Parathyroid adenoma (tissue), 2 donors: Measurements from ENCODE around the gene SDR39U1.
"Not testable (repeated sequence)": the region's sequence is repeated elsewhere in the genome, so short reads cannot be mapped to it uniquely, and the experiment has no call there.

ENCODE experiments used
- H2AFZ ChIP-seq: fragments of 300-600 bp; sonication (generic); one replicate; pipeline ENCODE4 v1.7.0; 2017; ENCODE audit warnings: antibody characterized with exemption, mild to moderate bottlenecking
- H3K27ac ChIP-seq: fragments of 300-600 bp; sonication (generic); one replicate; pipeline ENCODE4 v1.7.0; 2017
- H3K27me3 ChIP-seq: fragments of 300-600 bp; sonication (generic); one replicate; pipeline ENCODE4 v1.7.0; 2017; ENCODE audit warnings: low read length; ENCODE audit not compliant: control insufficient read depth, insufficient read depth
- H3K36me3 ChIP-seq: fragments of 300-600 bp; sonication (generic); one replicate; pipeline ENCODE4 v1.7.0; 2017; ENCODE audit warnings: low read length; ENCODE audit not compliant: control insufficient read depth, insufficient read depth
- H3K4me1 ChIP-seq: fragments of 300-600 bp; sonication (generic); one replicate; pipeline ENCODE4 v1.7.0; 2017; ENCODE audit warnings: control low read depth
- H3K4me2 ChIP-seq: fragments of 300-600 bp; sonication (generic); one replicate; pipeline ENCODE4 v1.7.0; 2017; ENCODE audit warnings: low read length
- H3K4me3 ChIP-seq: fragments of 300-600 bp; sonication (generic); one replicate; pipeline ENCODE4 v1.7.0; 2017; ENCODE audit warnings: low read depth, low read length
- H3K79me2 ChIP-seq: fragments of 300-600 bp; sonication (generic); one replicate; pipeline ENCODE4 v1.7.0; 2017; ENCODE audit warnings: control low read depth
- H3K9ac ChIP-seq: fragments of 300-600 bp; sonication (generic); one replicate; pipeline ENCODE4 v1.7.0; 2017; ENCODE audit warnings: mild to moderate bottlenecking
- H3K9me3 ChIP-seq: fragments of 300-600 bp; sonication (generic); one replicate; pipeline ENCODE4 v1.7.0; 2017; ENCODE audit warnings: low read length; ENCODE audit not compliant: control insufficient read depth
- CTCF ChIP-seq: fragments of 300-600 bp; sonication (generic); IDR thresholded peaks from one replicate; pipeline ENCODE4 v1.7.0; 2017; ENCODE audit warnings: antibody characterized with exemption, mild to moderate bottlenecking
- donor health status: primary hyperparathyroidism.

The SDR39U1 gene

GRCh38 chr14:24475261-24475660 lies 32.7 kb upstream of the SDR39U1 start:
- no peak overlapping the region for H3K27ac ChIP-seq
- H3K36me3 ChIP-seq = no peaks in the 10 kb centered on the region
- no peaks in the 10 kb centered on the region for H3K4me1 ChIP-seq
- H3K9ac ChIP-seq = no peak overlapping the region
- no peak for TF ChIP-seq CTCF
- H3K79me2 ChIP-seq = no peaks in the 10 kb centered on the region
- H3K27me3 ChIP-seq = no peaks in the 10 kb centered on the region
- H3K9me3 ChIP-seq = no peaks in the 10 kb centered on the region
- no peak overlapping the region for H2AFZ ChIP-seq
- no peak overlapping the region for H3K4me3 ChIP-seq
- no peak overlapping the region for H3K4me2 ChIP-seq

- H2AFZ ChIP-seq = no peak overlapping the region
- H3K4me3 ChIP-seq = no peak overlapping the region
- no peak overlapping the region for H3K9ac ChIP-seq
- no peaks in the 10 kb centered on the region for H3K9me3 ChIP-seq
- H3K27ac ChIP-seq = no peak overlapping the region
- H3K36me3 ChIP-seq = no peaks in the 10 kb centered on the region
- no peaks in the 10 kb centered on the region for H3K27me3 ChIP-seq
- no peaks in the 10 kb centered on the region for H3K4me1 ChIP-seq
- no peak overlapping the region for H3K4me2 ChIP-seq
- TF ChIP-seq CTCF = no peak
- H3K79me2 ChIP-seq = no peaks in the 10 kb centered on the region
Observed at GRCh38 chr14:24473211-24473610, 30.6 kb upstream of the SDR39U1 start.

GRCh38 chr14:24470450-24470849 lies 27.9 kb upstream of the SDR39U1 start:
- not testable (repeated sequence) for H3K4me3 ChIP-seq, H3K9ac ChIP-seq, H2AFZ ChIP-seq, H3K4me1 ChIP-seq, H3K27ac ChIP-seq, H3K27me3 ChIP-seq, H3K36me3 ChIP-seq, H3K79me2 ChIP-seq, H3K9me3 ChIP-seq, H3K4me2 ChIP-seq

DNA sequence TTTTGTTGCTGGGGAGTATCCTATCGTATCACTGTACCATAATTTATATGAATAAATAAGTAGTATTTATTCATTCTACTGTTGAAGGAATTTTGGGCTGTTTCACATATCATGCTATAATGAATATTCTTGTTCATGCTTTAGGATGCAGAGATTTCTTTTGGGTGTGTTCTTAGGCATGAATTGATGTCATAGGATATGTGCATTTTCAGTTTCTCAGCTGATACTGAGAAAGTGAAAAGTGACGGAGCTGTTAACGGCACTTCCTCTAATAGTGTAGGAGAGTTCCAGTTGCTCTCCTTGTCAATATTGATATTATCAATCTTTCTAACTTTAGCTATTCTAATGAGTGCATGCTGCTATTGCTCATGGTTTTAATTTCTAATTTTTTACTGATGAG lies 23.2 kb upstream of the SDR39U1 start:
- no peak overlapping the region for H3K27ac ChIP-seq
- no peaks in the 10 kb centered on the region for H3K4me1 ChIP-seq
- no peak overlapping the region for H3K4me3 ChIP-seq
- H3K9ac ChIP-seq = no peak overlapping the region
- H2AFZ ChIP-seq = no peak overlapping the region
- TF ChIP-seq CTCF = no peak
- H3K36me3 ChIP-seq = no peaks in the 10 kb centered on the region
- no peaks in the 10 kb centered on the region for H3K9me3 ChIP-seq
- no peaks in the 10 kb centered on the region for H3K27me3 ChIP-seq
- no peaks in the 10 kb centered on the region for H3K79me2 ChIP-seq
- no peak overlapping the region for H3K4me2 ChIP-seq

DNA sequence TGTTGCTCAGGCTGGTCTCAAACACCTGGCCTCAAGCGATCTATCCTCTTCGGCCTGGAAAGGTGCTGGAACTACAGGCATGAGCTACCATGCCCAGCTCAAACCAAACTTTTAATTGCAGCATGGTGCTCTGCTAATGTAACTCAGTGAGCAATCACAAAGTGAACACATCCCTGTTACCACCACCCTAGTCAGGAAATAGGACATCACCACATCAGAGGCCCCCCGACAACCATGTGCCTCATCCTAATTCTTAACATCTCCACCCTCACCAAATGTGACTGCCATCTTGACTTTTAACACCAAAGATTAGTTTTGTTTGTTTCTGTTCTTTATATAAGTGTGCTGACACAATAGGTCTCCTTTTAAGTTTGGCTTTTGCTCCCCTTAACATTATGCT lies 22.8 kb upstream of the SDR39U1 start:
- Histone ChIP-seq H3K9me3 (no peaks in the 10 kb centered on the region), H3K36me3 (no peaks in the 10 kb centered on the region), H3K4me3 (no peak overlapping the region), H2AFZ (no peak overlapping the region), H3K4me2 (no peak overlapping the region), H3K27ac (no peak overlapping the region), H3K79me2 (no peaks in the 10 kb centered on the region), H3K4me1 (no peaks in the 10 kb centered on the region), H3K27me3 (no peaks in the 10 kb centered on the region), H3K9ac (no peak overlapping the region)
- TF ChIP-seq CTCF = no peak
